GM19043 (cell line): ENCODE results near the gene GLB1L3.
"Not testable (repeated sequence)": the region's sequence is repeated elsewhere in the genome, so short reads cannot be mapped to it uniquely, and the experiment has no call there.

Source experiments
- ATAC-seq: cut with Tn5 transposase; IDR thresholded peaks from one replicate; pipeline ENCODE4 v1.9.1; 2021; ENCODE audit warnings: low read depth; ENCODE audit not compliant: unreplicated experiment

Gene GLB1L3

GRCh38 chr11:134250675-134251074, 25.5 kb upstream of the GLB1L3 start:
- no peak for ATAC-seq

GRCh38 chr11:134252346-134253187, 23.6 kb upstream of the GLB1L3 start:
- peak; percentile 19 for ATAC-seq

GRCh38 chr11:134253188-134253993, 22.8 kb upstream of the GLB1L3 start, which contains the start of the genes ACAD8 and THYN1:
TSS of gene ACAD8 (plus strand) at chr11:134253568. CDS start at chr11:134253601, 33 bp downstream.
TSS of gene THYN1 (minus strand) at chr11:134253352. CDS start at chr11:134252882, 470 bp downstream.
- peak; percentile 99 for ATAC-seq

GRCh38 chr11:134254433-134255183, 21.6 kb upstream of the GLB1L3 start:
- ATAC-seq = no peak

- ATAC-seq = not testable (repeated sequence)
These were observed 21.0 kb upstream of the GLB1L3 start for GRCh38 chr11:134255184-134255561.

GRCh38 chr11:134257101-134257500, 19.1 kb upstream of the GLB1L3 start:
- no peak for ATAC-seq

- ATAC-seq = no peak
These were observed 17.6 kb upstream of the GLB1L3 start for GRCh38 chr11:134258577-134258976.

GRCh38 chr11:134260503-134260902, 15.7 kb upstream of the GLB1L3 start:
- ATAC-seq = no peak

- no peak for ATAC-seq
These were observed 15.2 kb upstream of the GLB1L3 start for GRCh38 chr11:134260983-134261382.

GRCh38 chr11:134261626-134262488, 14.3 kb upstream of the GLB1L3 start:
- ATAC-seq = no peak

- ATAC-seq = no peak
These were observed 11.0 kb upstream of the GLB1L3 start for GRCh38 chr11:134264966-134265764.

- ATAC-seq = no peak
These were observed 9.7 kb upstream of the GLB1L3 start for GRCh38 chr11:134266440-134266839.

GRCh38 chr11:134266841-134267251, 9.3 kb upstream of the GLB1L3 start:
- no peak for ATAC-seq

GRCh38 chr11:134267461-134267860, 8.7 kb upstream of the GLB1L3 start:
- ATAC-seq = no peak

GRCh38 chr11:134267966-134268365, 8.2 kb upstream of the GLB1L3 start:
- no peak for ATAC-seq

GRCh38 chr11:134270250-134270714, 5.9 kb upstream of the GLB1L3 start:
- no peak for ATAC-seq

GRCh38 chr11:134271978-134272377, 4.2 kb upstream of the GLB1L3 start:
- no peak for ATAC-seq

GRCh38 chr11:134272381-134273316, 3.5 kb upstream of the GLB1L3 start:
- no peak for ATAC-seq
